PC-3 (cell line): Measurements from ENCODE around the gene DNPH1.

Source experiments
- EZH2 ChIP-seq: fragments of 300-600 bp; sonication (generic); IDR thresholded peaks from one replicate; pipeline ENCODE4 v1.6.1; 2017; ENCODE audit warnings: antibody characterized with exemption, mild to moderate bottlenecking, low read length; ENCODE audit not compliant: unreplicated experiment
- TF ChIP-seq, protein P1 (sequence below): fragments of 300-600 bp; sonication (generic); conservative IDR thresholded peaks from 2 replicates; pipeline ENCODE4 v1.5.1; 2017; ENCODE audit warnings: antibody characterized with exemption, low read depth, mild to moderate bottlenecking, low read length

DNA sequence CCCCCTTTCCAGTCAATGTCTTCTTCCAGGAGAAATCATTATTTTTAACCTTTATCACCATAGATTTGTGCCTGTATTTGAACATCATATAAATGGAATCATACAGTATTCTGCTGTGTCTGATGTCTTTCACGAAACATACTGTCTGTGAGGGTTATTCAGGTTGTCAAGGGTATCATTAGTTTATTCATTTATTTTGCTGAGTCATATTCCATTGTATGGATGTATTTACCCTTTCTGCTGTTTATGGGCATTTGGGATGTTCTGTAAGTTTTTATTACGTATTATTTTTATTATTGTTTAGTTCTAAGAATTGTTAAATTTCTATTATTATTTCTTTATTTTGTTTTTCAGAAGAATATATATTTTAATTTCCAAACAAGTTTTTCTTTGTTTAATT, 22.0 kb downstream of the DNPH1 start:
- TF ChIP-seq, protein P1, sequence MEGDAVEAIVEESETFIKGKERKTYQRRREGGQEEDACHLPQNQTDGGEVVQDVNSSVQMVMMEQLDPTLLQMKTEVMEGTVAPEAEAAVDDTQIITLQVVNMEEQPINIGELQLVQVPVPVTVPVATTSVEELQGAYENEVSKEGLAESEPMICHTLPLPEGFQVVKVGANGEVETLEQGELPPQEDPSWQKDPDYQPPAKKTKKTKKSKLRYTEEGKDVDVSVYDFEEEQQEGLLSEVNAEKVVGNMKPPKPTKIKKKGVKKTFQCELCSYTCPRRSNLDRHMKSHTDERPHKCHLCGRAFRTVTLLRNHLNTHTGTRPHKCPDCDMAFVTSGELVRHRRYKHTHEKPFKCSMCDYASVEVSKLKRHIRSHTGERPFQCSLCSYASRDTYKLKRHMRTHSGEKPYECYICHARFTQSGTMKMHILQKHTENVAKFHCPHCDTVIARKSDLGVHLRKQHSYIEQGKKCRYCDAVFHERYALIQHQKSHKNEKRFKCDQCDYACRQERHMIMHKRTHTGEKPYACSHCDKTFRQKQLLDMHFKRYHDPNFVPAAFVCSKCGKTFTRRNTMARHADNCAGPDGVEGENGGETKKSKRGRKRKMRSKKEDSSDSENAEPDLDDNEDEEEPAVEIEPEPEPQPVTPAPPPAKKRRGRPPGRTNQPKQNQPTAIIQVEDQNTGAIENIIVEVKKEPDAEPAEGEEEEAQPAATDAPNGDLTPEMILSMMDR: no peak
- TF ChIP-seq EZH2: no peak
